Stimulated activated CD4-positive, alpha-beta T cell treated with anti-CD3 and anti-CD28 coated beads, TNF-alpha, amount 100 ng/mL, for 24 hours (primary cell): ENCODE results near the gene LCN2.

Experiments used
- DNase-seq, 3 experiments: peaks; one replicate each; pipeline ENCODE4 v3.0.0-alpha.2; 2020; ENCODE audit warnings: low read depth in 3 of 3

The LCN2 gene

GRCh38 chr9:128149951-128150593 lies 819 bp downstream of the LCN2 start:
- no peak for DNase-seq

DNA sequence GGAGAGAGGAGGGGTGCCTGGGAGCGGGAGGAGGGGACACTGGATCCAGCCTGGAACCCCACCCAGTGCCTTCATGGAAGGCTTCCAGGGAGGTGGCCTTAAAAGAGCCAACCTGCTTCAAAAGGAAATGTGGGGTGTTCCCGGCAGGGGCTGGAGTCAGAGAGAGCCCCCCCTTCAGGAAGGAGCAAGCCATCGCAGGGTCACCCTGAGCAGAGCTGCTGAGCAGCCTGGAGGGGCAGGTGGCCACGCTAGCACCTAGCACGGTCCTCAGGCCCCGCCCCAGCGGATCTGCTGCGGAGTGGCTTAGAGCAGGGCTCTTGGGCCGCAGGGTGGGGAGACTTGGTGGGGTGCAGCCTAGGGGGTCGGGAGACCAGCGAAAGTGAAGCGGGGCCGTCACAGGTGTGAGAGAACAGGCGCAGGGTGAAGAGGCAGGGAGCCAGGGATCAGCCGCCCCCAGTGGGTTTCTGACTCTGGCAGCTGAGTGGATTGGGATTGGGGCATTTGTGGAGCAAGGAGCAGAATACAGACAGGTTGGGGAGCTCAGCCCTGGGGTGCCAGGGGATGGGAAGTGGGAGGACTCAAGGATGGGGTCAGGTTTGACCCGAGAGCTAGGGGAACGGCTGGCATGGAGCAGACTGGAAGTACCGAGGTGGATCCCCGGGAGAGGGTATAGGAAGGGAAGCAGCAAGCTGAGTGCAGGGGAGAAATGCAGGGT lies 1.5 kb downstream of the LCN2 start:
- no peak for DNase-seq

DNA sequence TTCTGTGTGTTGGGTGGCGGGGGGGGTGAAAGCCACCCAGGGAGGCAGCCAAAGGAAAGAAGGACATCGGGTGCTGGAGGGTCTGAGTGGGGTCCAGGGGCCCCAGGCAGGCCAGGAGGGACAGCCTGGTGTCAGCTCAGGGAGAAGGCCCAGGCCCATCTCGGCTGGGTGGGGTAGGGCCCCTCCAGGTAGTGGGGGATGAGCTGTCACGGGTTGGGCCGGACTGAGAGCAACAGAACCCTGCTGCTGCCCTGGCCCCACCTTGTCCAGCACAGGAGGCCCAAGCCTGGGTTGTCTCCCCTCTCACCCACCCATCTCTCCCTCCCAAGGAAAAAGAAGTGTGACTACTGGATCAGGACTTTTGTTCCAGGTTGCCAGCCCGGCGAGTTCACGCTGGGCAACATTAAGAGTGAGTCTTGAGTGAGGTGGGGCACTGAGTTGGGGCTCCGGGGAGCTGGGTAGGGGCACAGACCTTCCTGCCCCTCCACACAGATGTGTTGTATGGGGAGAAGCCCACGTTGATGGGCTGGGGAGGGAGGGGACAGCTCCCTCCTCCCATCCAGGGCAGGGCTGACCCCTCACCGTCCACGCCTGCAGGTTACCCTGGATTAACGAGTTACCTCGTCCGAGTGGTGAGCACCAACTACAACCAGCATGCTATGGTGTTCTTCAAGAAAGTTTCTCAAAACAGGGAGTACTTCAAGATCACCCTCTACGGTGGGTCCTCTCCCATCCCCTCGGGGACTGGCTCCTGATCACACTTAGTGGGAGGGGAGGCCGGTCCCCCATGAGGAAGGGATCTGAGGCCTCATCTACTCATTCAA lies 2.3 kb downstream of the LCN2 start:
- DNase-seq = no peak

GRCh38 chr9:128152133-128153059 lies 3.1 kb downstream of the LCN2 start:
- no peak for DNase-seq

DNA sequence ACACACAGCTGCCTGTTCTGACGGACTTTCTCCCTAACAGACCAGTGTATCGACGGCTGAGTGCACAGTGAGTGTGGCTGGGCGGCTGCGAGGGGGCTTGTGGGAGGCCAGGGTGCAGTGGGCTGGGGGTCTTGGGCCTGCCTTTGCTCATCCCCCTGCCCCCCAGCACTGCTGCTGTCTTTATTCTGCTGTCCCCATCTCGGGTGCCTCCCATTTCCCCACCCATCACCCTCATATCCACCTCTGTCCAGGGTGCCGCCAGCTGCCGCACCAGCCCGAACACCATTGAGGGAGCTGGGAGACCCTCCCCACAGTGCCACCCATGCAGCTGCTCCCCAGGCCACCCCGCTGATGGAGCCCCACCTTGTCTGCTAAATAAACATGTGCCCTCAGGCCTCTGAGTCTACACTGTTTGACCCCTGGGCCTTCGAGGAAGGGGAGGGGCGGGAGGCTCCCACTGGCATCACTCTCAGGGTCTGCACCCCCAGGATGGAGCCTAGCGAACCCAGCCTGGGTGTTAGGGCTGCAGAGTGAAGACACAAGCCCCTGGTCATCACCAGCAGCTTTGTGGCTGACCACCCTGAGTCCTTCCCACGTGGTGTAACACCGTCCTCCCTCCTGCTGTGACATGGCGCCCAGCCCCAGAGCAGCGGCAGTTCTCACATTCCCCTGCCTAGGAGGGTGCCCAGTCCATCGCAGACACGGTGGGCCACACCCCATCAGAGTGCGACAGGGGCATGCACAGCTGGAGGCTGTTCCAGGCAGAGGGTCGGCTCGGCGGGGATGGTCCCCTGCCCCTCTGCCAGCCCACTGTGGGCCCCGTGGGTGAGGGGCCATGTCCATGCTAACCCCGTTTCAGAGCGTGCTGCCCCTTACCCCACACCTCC lies 4.0 kb downstream of the LCN2 start:
- no peak for DNase-seq

- DNase-seq = no peak
Measured at GRCh38 chr9:128153947-128154695, 4.9 kb downstream of the LCN2 start.

DNA sequence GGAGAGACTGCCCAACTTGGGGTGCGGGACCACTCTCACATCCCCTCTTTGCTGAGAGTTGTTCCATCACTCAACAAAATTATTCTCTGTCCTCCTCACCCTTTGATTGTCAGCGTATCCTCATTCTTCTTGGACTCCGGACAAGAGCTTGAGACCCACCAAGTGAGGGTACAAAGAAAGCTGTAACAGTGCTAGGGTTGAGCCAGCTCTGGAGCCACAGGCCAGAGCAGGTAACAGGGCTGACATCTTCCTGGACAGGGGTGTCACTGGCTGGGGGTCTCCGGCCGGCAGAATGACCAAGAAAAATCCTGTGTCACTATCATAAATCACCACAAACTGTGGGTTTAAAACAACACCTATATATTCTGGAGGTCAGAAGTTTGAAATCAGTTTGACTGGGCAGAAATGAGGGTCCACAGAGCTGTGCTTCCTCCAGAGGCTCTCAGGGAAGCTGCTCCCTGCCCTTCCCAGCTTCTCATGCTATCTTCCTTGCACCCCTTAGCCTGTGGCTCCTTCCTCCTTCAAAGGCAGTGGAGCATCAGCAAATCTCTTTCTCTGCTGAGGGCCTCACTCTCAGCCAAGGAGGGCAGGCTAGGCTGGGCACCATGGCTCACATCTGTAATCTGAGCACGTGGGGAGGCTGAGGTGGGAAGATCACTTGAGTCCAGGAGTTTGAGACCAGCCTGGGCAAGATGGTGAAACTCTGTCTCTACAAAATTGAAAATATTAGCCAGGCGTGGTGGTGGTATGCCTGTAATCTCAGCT lies 6.7 kb downstream of the LCN2 start:
- no peak for DNase-seq

- DNase-seq = peak in 2 of 3 experiments; percentile 6 to 30
Measured at GRCh38 chr9:128159522-128159783, 10.2 kb downstream of the LCN2 start.

GRCh38 chr9:128159784-128160602 lies 10.7 kb downstream of the LCN2 start, which contains the start of gene BBLN:
BBLN (plus strand) TSS chr9:128160265; CDS start chr9:128160408, 143 bp downstream.
- DNase-seq = peak; percentile 86 to 94 (median 89)

GRCh38 chr9:128160603-128160987 lies 11.3 kb downstream of the LCN2 start:
- peak; percentile 21 to 58 (median 24) for DNase-seq

- no peak for DNase-seq
Measured at GRCh38 chr9:128161215-128161902, 12.1 kb downstream of the LCN2 start.

DNA sequence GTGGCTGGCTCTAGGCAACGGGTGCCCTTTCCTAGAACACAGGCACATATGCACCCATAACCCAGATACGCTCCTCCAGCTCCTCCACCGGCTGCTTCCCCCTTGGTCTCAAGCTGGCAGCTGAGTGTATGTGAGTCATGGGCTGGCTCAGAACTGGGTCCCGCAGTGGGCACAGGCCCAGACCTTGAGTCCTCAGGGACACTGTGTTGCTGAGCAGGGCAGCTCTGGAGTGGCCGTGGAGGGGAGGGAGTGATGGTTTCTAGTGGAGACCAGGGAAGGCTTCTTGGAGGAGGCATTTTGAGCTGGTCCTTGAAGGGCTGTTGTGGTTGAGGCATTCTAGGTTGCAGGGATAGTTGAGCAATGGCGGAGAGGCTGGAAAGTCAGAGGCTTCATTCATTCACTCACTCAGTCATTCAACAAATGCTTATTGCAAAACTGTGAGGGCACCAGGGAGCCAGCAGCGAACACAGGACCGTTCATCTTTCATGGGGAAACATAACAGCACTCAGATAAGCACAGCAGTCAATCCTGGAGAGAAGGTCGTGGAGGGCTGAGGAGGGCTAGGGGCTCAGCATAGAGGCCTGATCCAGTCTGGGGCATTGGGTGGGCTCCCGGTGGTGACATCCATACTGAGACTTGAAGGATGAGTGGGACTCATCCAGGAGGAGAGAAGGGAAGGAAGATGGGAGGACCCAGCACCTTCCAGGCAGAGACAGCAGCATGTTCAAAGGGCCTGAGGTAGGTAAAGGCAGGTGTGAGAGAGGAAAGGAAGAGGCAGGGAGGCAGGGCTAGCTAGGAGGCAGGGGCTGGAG lies 13.2 kb downstream of the LCN2 start:
- no peak for DNase-seq

DNA sequence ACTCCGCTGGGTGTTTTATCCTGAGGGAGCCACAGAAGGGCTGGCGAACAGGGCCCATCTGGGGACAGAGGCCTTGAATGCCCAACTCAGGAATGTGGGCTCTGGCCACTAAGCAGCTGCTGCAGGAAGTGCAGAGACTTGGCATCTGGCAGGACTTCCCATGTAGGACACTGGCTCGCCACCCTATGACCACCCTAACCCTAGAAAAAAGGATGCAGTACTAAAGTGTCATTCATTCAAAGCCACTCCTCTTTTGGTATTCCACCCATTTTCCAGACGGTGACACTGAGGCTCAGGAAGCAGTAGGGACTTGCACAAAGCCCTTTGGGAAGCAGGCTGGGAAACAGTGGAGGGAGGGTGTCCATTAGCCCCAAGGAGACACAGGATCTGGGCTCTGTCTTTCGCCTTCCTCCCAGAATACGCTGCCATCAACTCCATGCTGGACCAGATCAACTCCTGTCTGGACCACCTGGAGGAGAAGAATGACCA lies 13.8 kb downstream of the LCN2 start:
- no peak for DNase-seq

- DNase-seq = no peak
Measured at GRCh38 chr9:128163523-128164306, 14.5 kb downstream of the LCN2 start.

DNA sequence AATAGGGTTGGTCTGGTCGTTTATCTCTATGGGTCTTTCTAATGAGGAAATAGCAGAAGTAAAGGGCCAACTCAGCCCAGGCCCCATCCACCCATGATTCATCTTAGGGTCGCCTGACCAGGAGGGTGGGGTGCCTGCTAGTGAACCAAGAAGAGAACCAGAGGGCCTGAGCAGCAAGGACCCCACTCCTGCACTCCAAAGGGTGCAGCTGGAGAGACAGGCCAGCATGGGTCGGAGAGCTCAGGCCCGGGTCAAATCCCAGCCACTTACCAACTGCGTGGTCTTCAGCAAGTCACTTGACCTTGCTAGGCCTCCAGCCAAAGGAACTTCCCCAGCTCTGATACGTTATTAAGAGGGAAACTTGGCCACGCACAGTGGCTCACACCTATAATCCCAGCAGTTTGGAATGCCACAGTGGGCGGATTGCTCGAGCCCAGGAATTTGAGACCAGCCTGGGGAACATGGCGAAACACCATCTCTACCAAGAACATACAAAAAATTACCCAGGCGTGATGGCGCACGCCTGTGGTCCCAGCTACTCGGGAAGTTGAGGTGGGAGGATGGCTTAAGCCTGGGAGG lies 15.1 kb downstream of the LCN2 start:
- DNase-seq = no peak

- no peak for DNase-seq
Measured at GRCh38 chr9:128166169-128166568, 16.9 kb downstream of the LCN2 start.
